K562 (cell line): ENCODE measurements around the gene PCSK7. TPM values are rescaled to one million over a fixed set of nuclear protein-coding genes. Genes with fewer than 3 reads are reported as not detected.

ENCODE experiments used
- ATAC-seq: fragments of 200-7000 bp; cut with Tn5 transposase; 3 replicates; pipeline ENCODE4 v1.9.1; 2020; ENCODE audit warnings: moderate library complexity
- BruUV-seq: library from RNA; stranded (reverse); fragments of 400-500 nt; replicated peaks from 2 replicates; lab custom pipeline; 2021; lab: Mats Ljungman, UMichigan
- CTCF ChIA-PET: fragments of 300-600 bp; formaldehyde crosslinking; extraction: SDS; loops from one replicate; lab custom pipeline; 2021; ENCODE audit warnings: low intra/inter-chr PET ratio; lab: Yijun Ruan, JAX
- POLR2A ChIA-PET: fragments of 300-600, 350-650 bp; sonication (Branson Sonifier 250); formaldehyde crosslinking; extraction: SDS; loops from one replicate; lab custom pipeline; 2021; ENCODE audit warnings: antibody characterized with exemption, inconsistent platforms; lab: Yijun Ruan, JAX
- DNase-seq, 4 experiments: peaks; one replicate each; pipeline versions ENCODE4 v3.0.0 to v3.0.0-alpha.2; 2011 to 2018; ENCODE audit warnings: low spot score in 3 of 4, mixed read lengths in 3 of 4; ENCODE audit errors: extremely low read depth in 1 of 4
- FAIRE-seq: peaks from 2 replicates; lab custom pipeline; 2011; peaks lifted over from hg19 to GRCh38; lab: Jason Lieb, UNC
- H2AFZ ChIP-seq: 2 replicates; pipeline ENCODE4 v1.6.0; 2011; ENCODE audit warnings: low read depth, low read length, control low read depth, inconsistent platforms
- H3K27ac ChIP-seq: fragments of 200-600 bp; 3 replicates; pipeline ENCODE4 v1.8.0; 2011; ENCODE audit warnings: low read depth, mild to moderate bottlenecking, control low read depth, inconsistent platforms, low read length, moderate library complexity, mixed read lengths; ENCODE audit errors: extremely low read depth
- H3K27me3 ChIP-seq, 2 experiments: fragments of 300-600 bp in 1 of 2; 2 replicates in 1 of 2; 3 replicates in 1 of 2; pipeline versions ENCODE4 v1.6.0 to v1.8.0; 2011; ENCODE audit warnings: inconsistent platforms in 2 of 2, low read length in 2 of 2, mild to moderate bottlenecking in 1 of 2, mixed read lengths in 1 of 2, moderate library complexity in 1 of 2; ENCODE audit not compliant: control insufficient read depth in 2 of 2, insufficient read depth in 2 of 2
- H3K36me3 ChIP-seq: fragments of 300-600 bp; 3 replicates; pipeline ENCODE4 v1.8.0; 2011; ENCODE audit warnings: mild to moderate bottlenecking, low read length, inconsistent platforms; ENCODE audit not compliant: control insufficient read depth, insufficient read depth
- H3K4me1 ChIP-seq, 2 experiments: fragments of 200-600 bp in 1 of 2; replicated peaks in 1 of 2; 2 replicates in 1 of 2; 3 replicates in 1 of 2; pipeline versions ENCODE4 v1.5.1 to v1.8.0; 2011; ENCODE audit warnings: inconsistent platforms in 2 of 2, low read length in 2 of 2, mild to moderate bottlenecking in 1 of 2, mixed read lengths in 1 of 2, moderate library complexity in 1 of 2; ENCODE audit not compliant: control insufficient read depth in 2 of 2, insufficient read depth in 2 of 2
- H3K4me2 ChIP-seq: 2 replicates; pipeline ENCODE4 v1.6.1; 2011; ENCODE audit warnings: low read length, control low read depth, inconsistent platforms, mixed read lengths; ENCODE audit not compliant: insufficient read depth
- H3K4me3 ChIP-seq: fragments of 200-600 bp; sonication (generic), shearing (Covaris generic); 2 replicates; pipeline ENCODE4 v1.5.1; 2016; ENCODE audit warnings: control low read depth, inconsistent platforms
- H3K79me2 ChIP-seq: fragments of 200-600 bp; 3 replicates; pipeline ENCODE4 v1.8.0; 2011; ENCODE audit warnings: low read length, inconsistent platforms; ENCODE audit not compliant: control insufficient read depth, insufficient read depth
- H3K9ac ChIP-seq, 2 experiments: 2 replicates each; pipeline versions ENCODE4 v1.6.0 to v1.6.1; 2011; ENCODE audit warnings: low read depth in 2 of 2, low read length in 2 of 2, control low read depth in 1 of 2, inconsistent platforms in 1 of 2, mild to moderate bottlenecking in 1 of 2, mixed read lengths in 1 of 2; ENCODE audit not compliant: insufficient read depth in 1 of 2
- H3K9me1 ChIP-seq: one replicate; pipeline ENCODE4 v1.6.0; 2011; ENCODE audit warnings: inconsistent platforms, mild to moderate bottlenecking, low read length, moderate library complexity; ENCODE audit not compliant: control insufficient read depth, insufficient read depth
- H3K9me3 ChIP-seq: replicated peaks from 2 replicates; pipeline ENCODE4 v1.5.1; 2011; ENCODE audit warnings: low read depth, low read length, inconsistent platforms; ENCODE audit not compliant: control insufficient read depth, insufficient read depth
- H4K20me1 ChIP-seq: replicated peaks from 2 replicates; pipeline ENCODE4 v1.6.1; 2011; ENCODE audit warnings: low read length, inconsistent platforms, mixed read lengths; ENCODE audit not compliant: control insufficient read depth, insufficient read depth
- FOXK1 ChIP-seq: sonication (generic); formaldehyde crosslinking; IDR thresholded peaks from 2 replicates; pipeline ENCODE4 v1.8.0; 2022; ENCODE audit warnings: missing genetic modification reagents, mild to moderate bottlenecking, borderline replicate concordance
- KHSRP ChIP-seq: fragments of 450-650 bp; IDR thresholded peaks from 2 replicates; pipeline ENCODE4 v1.6.1; 2017
- NRF1 ChIP-seq, 2 experiments: fragments of 450-650 bp; IDR thresholded peaks in 1 of 2; conservative IDR thresholded peaks in 1 of 2; 2 replicates each; pipeline ENCODE4 v1.6.1; 2014; ENCODE audit warnings: mild to moderate bottlenecking in 2 of 2
- SAP30 ChIP-seq: fragments of 200-600 bp; sonication (generic); IDR thresholded peaks from 2 replicates; pipeline ENCODE4 v1.6.1; 2012; ENCODE audit warnings: borderline replicate concordance, low read depth, mild to moderate bottlenecking, moderate library complexity, low read length, control low read depth, inconsistent platforms; ENCODE audit not compliant: insufficient read depth, poor library complexity, severe bottlenecking
- TCF7L2 ChIP-seq: fragments of 150-350 bp; IDR thresholded peaks from 2 replicates; pipeline ENCODE4 v1.6.1; 2016; ENCODE audit warnings: low read depth, mild to moderate bottlenecking, low read length, moderate library complexity
- WGBS: fragments of 100-300 bp; shearing (Covaris generic); methylation state at CpG from one replicate; pipeline ENCODE4 v1.1.6; 2016; ENCODE audit warnings: low coverage, mixed read lengths; ENCODE audit not compliant: insufficient coverage; ENCODE audit errors: missing lambda C conversion rate; 5-methylcytosine and 5-hydroxymethylcytosine counted together
- in situ Hi-C: fragments of 300-500 bp; cut with MboI; formaldehyde crosslinking; loops from 4 replicates; pipeline ENCODE4 v1.15.0; 2018; ENCODE audit warnings: inconsistent platforms, mixed read lengths
- intact Hi-C: fragments of 100-400 bp; cut with micrococcal nuclease; formaldehyde crosslinking; loops from 2 replicates; pipeline ENCODE4 v1.14.2; 2022
- polyA plus RNA-seq, 8 experiments: library from polyadenylated mRNA; depleted of rRNA in 4 of 8; stranded (reverse) in 5 of 8; unstranded in 3 of 8; fragments of >200 nt; fragmentation: Nextera tagmentation in 2 of 8; fragmentation: Illumina TruSeq in 1 of 8; extraction: Ambion mirVana in 2 of 8; extraction: Trizol in 1 of 8; gene quantifications; 2 replicates each; pipeline versions ENCODE4 v1.2.1 to v1.2.3, GENCODE V29; 2011 to 2014; ENCODE audit warnings: inconsistent platforms in 1 of 8, missing spikeins in 1 of 8
- total RNA-seq, 7 experiments: library from RNA; depleted of rRNA in 6 of 7; stranded (reverse); fragments of >200 nt in 6 of 7; fragmentation: Illumina TruSeq in 2 of 7; extraction: Trizol in 2 of 7; gene quantifications; 2 replicates each; pipeline versions ENCODE4 v1.2.1 to v1.2.3, GENCODE V29; 2011 to 2021; ENCODE audit warnings: low replicate concordance in 1 of 7
- TF ChIP-seq, protein P1 (sequence below): fragments of 450-650 bp; IDR thresholded peaks from 2 replicates; pipeline ENCODE4 v1.6.1; 2018; ENCODE audit warnings: mild to moderate bottlenecking, low read depth; ENCODE audit not compliant: partially characterized antibody
- TF ChIP-seq, protein P2 (sequence below): fragments of 450-650 bp; formaldehyde crosslinking; conservative IDR thresholded peaks from 2 replicates; pipeline ENCODE4 v1.4.0; 2022; ENCODE audit warnings: mild to moderate bottlenecking, missing genetic modification characterization
- TF ChIP-seq, protein P3 (sequence below), 2 experiments: fragments of 450-650 bp in 1 of 2; sonication (generic) in 1 of 2; formaldehyde crosslinking in 1 of 2; IDR thresholded peaks in 1 of 2; conservative IDR thresholded peaks in 1 of 2; 2 replicates each; pipeline versions ENCODE4 v1.6.1 to v1.8.1; 2016 to 2023; ENCODE audit warnings: mild to moderate bottlenecking in 2 of 2, moderate library complexity in 2 of 2, inconsistent platforms in 1 of 2, missing genetic modification reagents in 1 of 2
- TF ChIP-seq, protein P4 (sequence below), 2 experiments: fragments of 250-450 bp in 1 of 2; fragments of 450-650 bp in 1 of 2; sonication (Bioruptor Pico) in 1 of 2; IDR thresholded peaks; 2 replicates each; pipeline versions ENCODE4 v1.6.1 to v1.8.0; 2016 to 2021; ENCODE audit warnings: mild to moderate bottlenecking in 2 of 2, moderate library complexity in 2 of 2, missing compliant biosample characterization in 1 of 2, missing genetic modification characterization in 1 of 2
- TF ChIP-seq, protein P5 (sequence below), 2 experiments: fragments of 450-650 bp; IDR thresholded peaks; 2 replicates each; pipeline ENCODE4 v1.6.1; 2016

PCSK7 gene
- total and polyA plus RNA-seq, 9 of the 15 experiments (the other 6 are each of a cell fraction or from before 2014, with no cell fraction given) = 3.1 to 29.2 (median 15.6) TPM

DNA sequence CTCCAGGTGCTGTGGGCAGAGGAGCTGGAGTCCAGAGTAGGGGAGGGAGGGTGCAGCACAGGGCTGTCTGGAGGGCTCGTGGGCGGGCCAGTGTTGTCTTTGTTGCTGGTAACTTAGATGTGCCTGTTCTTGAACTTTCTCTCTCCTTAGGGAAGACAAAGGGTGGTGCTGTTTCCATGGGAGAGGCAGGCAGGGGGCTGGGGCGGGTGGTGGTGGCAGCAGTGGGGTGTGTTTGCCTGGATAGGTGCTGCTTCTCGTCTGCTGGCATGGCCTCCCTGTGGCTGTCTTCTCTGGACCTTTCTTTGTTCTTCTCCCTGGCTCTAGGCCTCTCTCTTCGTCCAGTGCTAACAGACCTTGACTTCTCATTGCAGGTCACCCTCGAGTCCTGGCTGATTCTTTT is 44.9 kb downstream of the PCSK7 start:
- no peaks in the 10 kb centered on the region for H3K79me2 ChIP-seq
- TF ChIP-seq, protein P1, sequence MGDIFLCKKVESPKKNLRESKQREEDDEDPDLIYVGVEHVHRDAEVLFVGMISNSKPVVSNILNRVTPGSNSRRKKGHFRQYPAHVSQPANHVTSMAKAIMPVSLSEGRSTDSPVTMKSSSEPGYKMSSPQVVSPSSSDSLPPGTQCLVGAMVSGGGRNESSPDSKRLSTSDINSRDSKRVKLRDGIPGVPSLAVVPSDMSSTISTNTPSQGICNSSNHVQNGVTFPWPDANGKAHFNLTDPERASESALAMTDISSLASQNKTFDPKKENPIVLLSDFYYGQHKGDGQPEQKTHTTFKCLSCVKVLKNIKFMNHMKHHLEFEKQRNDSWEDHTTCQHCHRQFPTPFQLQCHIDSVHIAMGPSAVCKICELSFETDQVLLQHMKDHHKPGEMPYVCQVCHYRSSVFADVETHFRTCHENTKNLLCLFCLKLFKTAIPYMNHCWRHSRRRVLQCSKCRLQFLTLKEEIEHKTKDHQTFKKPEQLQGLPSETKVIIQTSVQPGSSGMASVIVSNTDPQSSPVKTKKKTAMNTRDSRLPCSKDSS = no peak
- TF ChIP-seq, protein P2, sequence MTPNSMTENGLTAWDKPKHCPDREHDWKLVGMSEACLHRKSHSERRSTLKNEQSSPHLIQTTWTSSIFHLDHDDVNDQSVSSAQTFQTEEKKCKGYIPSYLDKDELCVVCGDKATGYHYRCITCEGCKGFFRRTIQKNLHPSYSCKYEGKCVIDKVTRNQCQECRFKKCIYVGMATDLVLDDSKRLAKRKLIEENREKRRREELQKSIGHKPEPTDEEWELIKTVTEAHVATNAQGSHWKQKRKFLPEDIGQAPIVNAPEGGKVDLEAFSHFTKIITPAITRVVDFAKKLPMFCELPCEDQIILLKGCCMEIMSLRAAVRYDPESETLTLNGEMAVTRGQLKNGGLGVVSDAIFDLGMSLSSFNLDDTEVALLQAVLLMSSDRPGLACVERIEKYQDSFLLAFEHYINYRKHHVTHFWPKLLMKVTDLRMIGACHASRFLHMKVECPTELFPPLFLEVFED (CRISPR knock-in tag) = no peak
- no peak for TF ChIP-seq KHSRP
- TF ChIP-seq NRF1 (conservative IDR thresholded peaks at IDR 0.05 in 1 of 2, IDR thresholded peaks at IDR 0.05 in 1 of 2) = no peak
- TF ChIP-seq, protein P3, sequence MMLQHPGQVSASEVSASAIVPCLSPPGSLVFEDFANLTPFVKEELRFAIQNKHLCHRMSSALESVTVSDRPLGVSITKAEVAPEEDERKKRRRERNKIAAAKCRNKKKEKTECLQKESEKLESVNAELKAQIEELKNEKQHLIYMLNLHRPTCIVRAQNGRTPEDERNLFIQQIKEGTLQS (IDR thresholded peaks at IDR 0.05) = no peak
- TF ChIP-seq, protein P3 (CRISPR knock-in tag; conservative IDR thresholded peaks at IDR 0.05) = no peak
- no peak for TF ChIP-seq SAP30
- TF ChIP-seq, protein P4, sequence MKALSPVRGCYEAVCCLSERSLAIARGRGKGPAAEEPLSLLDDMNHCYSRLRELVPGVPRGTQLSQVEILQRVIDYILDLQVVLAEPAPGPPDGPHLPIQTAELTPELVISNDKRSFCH (CRISPR knock-in tag; IDR thresholded peaks at IDR 0.05) = no peak
- TF ChIP-seq, protein P4 (tag; IDR thresholded peaks at IDR 0.05) = no peak
- TF ChIP-seq FOXK1 (CRISPR knock-in tag) = no peak
- TF ChIP-seq, protein P5, sequence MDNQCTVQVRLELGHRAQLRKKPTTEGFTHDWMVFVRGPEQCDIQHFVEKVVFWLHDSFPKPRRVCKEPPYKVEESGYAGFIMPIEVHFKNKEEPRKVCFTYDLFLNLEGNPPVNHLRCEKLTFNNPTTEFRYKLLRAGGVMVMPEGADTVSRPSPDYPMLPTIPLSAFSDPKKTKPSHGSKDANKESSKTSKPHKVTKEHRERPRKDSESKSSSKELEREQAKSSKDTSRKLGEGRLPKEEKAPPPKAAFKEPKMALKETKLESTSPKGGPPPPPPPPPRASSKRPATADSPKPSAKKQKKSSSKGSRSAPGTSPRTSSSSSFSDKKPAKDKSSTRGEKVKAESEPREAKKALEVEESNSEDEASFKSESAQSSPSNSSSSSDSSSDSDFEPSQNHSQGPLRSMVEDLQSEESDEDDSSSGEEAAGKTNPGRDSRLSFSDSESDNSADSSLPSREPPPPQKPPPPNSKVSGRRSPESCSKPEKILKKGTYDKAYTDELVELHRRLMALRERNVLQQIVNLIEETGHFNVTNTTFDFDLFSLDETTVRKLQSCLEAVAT (IDR thresholded peaks at IDR 0.05) = no peak
- no peak for TF ChIP-seq TCF7L2

More for the DNA sequence above, 44.9 kb downstream of the PCSK7 start:
- intact Hi-C loops (no loop called here), in situ Hi-C loops (no loop called here)
- DNase-seq (no peak), FAIRE-seq (no peak), ATAC-seq (no peak)
- BruUV-seq = no TSS peak
- Histone ChIP-seq H3K4me1 (0 out of 5 replicates have a peak, but pooled peaks cover 0 to 4% of the 10 kb centered on the region in 2 experiments), H3K9me3 (no peaks in the 10 kb centered on the region), H3K4me3 (no peak overlapping the region), H3K36me3 (peaks cover 45% of the 10 kb centered on the region; the same call in 2 of the 3 replicates), H4K20me1 (0 out of 2 replicates have a peak, but pooled peaks cover 3% of the 10 kb centered on the region), H2AFZ (no peak overlapping the region), H3K4me2 (no peak overlapping the region), H3K9ac (peak overlapping the region in 1 of 2 experiments; percentile 64; a peak in 1 of 4 replicates), H3K9me1 (no peaks in the 10 kb centered on the region), H3K27ac (no peak overlapping the region), H3K27me3 (no peaks in the 10 kb centered on the region)
- CTCF ChIA-PET = no interaction called here
- POLR2A ChIA-PET = no interaction called here
- 63% methylated on average over 6 of the region's 6 CpGs for WGBS
